Tibial nerve (tissue), 4 donors: ENCODE data around the gene KTI12. TPM values are rescaled to one million over a fixed set of nuclear protein-coding genes. Genes with fewer than 3 reads are reported as not detected.
"Not testable (repeated sequence)": the region's sequence is repeated elsewhere in the genome, so short reads cannot be mapped to it uniquely, and the experiment has no call there.

Experiments
- DNase-seq, 2 donors: peaks; one replicate each; pipeline ENCODE4 v3.0.0-alpha.2; 2019; ENCODE audit warnings: low spot score in 2 of 2
- H3K27ac ChIP-seq, 4 donors: fragments of 200-600 bp; sonication (generic) in 3 of 4; one replicate each; pipeline ENCODE4 v1.5.1; 2017 to 2019; ENCODE audit warnings: mild to moderate bottlenecking in 1 of 4
- H3K27me3 ChIP-seq, 2 donors: fragments of 200-600 bp; sonication (generic) in 1 of 2; one replicate each; pipeline versions ENCODE4 v1.5.1 to v1.6.0; 2017 to 2019
- H3K36me3 ChIP-seq, 3 donors: fragments of 200-600 bp; sonication (generic); one replicate each; pipeline ENCODE4 v1.5.1; 2018 to 2019
- H3K4me1 ChIP-seq, 4 donors: fragments of 200-600 bp; sonication (generic) in 3 of 4; one replicate each; pipeline ENCODE4 v1.5.1; 2017 to 2019
- H3K4me3 ChIP-seq, 4 donors: fragments of 200-600 bp; sonication (generic) in 3 of 4; one replicate each; pipeline ENCODE4 v1.5.1; 2017 to 2019; ENCODE audit warnings: mild to moderate bottlenecking in 1 of 4, moderate library complexity in 1 of 4
- H3K9me3 ChIP-seq, 4 donors: fragments of 200-600 bp; sonication (generic) in 3 of 4; one replicate each; pipeline ENCODE4 v1.5.1; 2017 to 2019
- CTCF ChIP-seq, 5 experiments: fragments of 200-600 bp in 3 of 5; fragments of 450-650 bp in 2 of 5; sonication (generic) in 3 of 5; IDR thresholded peaks; one replicate each; pipeline ENCODE4 v1.5.1; 2016 to 2019; ENCODE audit warnings: antibody characterized with exemption in 5 of 5, mild to moderate bottlenecking in 3 of 5, moderate library complexity in 2 of 5
- EP300 ChIP-seq, 2 donors: sonication (generic); formaldehyde crosslinking; IDR thresholded peaks; one replicate each; pipeline ENCODE4 v1.6.1; 2017; ENCODE audit warnings: antibody characterized with exemption in 2 of 2, mild to moderate bottlenecking in 1 of 2
- POLR2A ChIP-seq, 2 donors: fragments of 450-650 bp; IDR thresholded peaks; one replicate each; pipeline ENCODE4 v1.6.1; 2017; ENCODE audit warnings: antibody characterized with exemption in 2 of 2, mild to moderate bottlenecking in 2 of 2, moderate library complexity in 2 of 2
- WGBS, 2 donors: methylation state at CpG; one replicate each; pipeline ENCODE4 v1.1.5; 2018; 5-methylcytosine and 5-hydroxymethylcytosine counted together
- total RNA-seq, 4 donors: library from RNA; depleted of rRNA; stranded (reverse); fragments of >200 nt; gene quantifications; one replicate each; pipeline ENCODE4 v1.1.0, GENCODE V29; 2016

Gene KTI12
- total RNA-seq, 4 donors from 2014 or later: 9.4 to 21.4 (median 10.7) TPM

GRCh38 chr1:52032124-52032784, 1.4 kb downstream of the KTI12 start:
- Histone ChIP-seq H3K9me3 (no peaks in the 10 kb centered on the region), H3K4me3 (peak overlapping the region; percentile 66 to 95 (median 86)), H3K27me3 (no peaks in the 10 kb centered on the region), H3K4me1 (peaks cover 0 to 39% (median 16%) of the 10 kb centered on the region in 4 donors), H3K27ac (peak overlapping the region in 3 of 4 donors; percentile 84 to 89 (median 88)), H3K36me3 (peaks cover 0 to 22% (median under 1%) of the 10 kb centered on the region in 3 donors)
- WGBS, 2 donors: 66 to 71% methylated on average over 5 of the region's 5 CpGs
- TF ChIP-seq EP300 (IDR thresholded peaks at IDR 0.05): no peak
- no peak for TF ChIP-seq CTCF (IDR thresholded peaks at IDR 0.05)
- no peak for TF ChIP-seq POLR2A (IDR thresholded peaks at IDR 0.05)
- no peak for DNase-seq

- not testable (repeated sequence) for H3K27ac ChIP-seq, H3K27me3 ChIP-seq, H3K9me3 ChIP-seq, H3K4me3 ChIP-seq, DNase-seq
- 85 to 88% methylated on average over 5 of the region's 5 CpGs for WGBS, 2 donors
- H3K4me1 ChIP-seq: peaks cover 0 to 35% (median 16%) of the 10 kb centered on the region in 4 donors
- H3K36me3 ChIP-seq: peaks cover 0 to 37% (median 0%) of the 10 kb centered on the region in 3 donors
These were observed 4.8 kb downstream of the KTI12 start for GRCh38 chr1:52028839-52029238.

- Histone ChIP-seq H3K4me3 (no peak overlapping the region), H3K27ac (no peak overlapping the region), H3K9me3 (no peaks in the 10 kb centered on the region), H3K36me3 (peaks cover 0 to 42% (median 0%) of the 10 kb centered on the region in 3 donors), H3K4me1 (peaks cover 0 to 33% (median 16%) of the 10 kb centered on the region in 4 donors), H3K27me3 (no peaks in the 10 kb centered on the region)
- TF ChIP-seq EP300 (IDR thresholded peaks at IDR 0.05): no peak
- TF ChIP-seq CTCF (IDR thresholded peaks at IDR 0.05): no peak
- TF ChIP-seq POLR2A (IDR thresholded peaks at IDR 0.05): no peak
- no peak for DNase-seq
- 81 to 85% methylated on average over 1 of the region's 1 CpG for WGBS, 2 donors
These were observed 5.3 kb downstream of the KTI12 start for GRCh38 chr1:52028328-52028727.

- 98% methylated on average over 2 of the region's 2 CpGs for WGBS, 2 donors
- peaks cover 0 to 62% (median 6%) of the 10 kb centered on the region in 3 donors for H3K36me3 ChIP-seq
- H3K9me3 ChIP-seq: no peaks in the 10 kb centered on the region
- H3K4me3 ChIP-seq: no peak overlapping the region
- peaks cover 0 to 15% (median under 1%) of the 10 kb centered on the region in 4 donors for H3K4me1 ChIP-seq
- no peak for TF ChIP-seq POLR2A (IDR thresholded peaks at IDR 0.05)
- no peak for TF ChIP-seq EP300 (IDR thresholded peaks at IDR 0.05)
- no peak for TF ChIP-seq CTCF (IDR thresholded peaks at IDR 0.05)
- no peaks in the 10 kb centered on the region for H3K27me3 ChIP-seq
- no peak for DNase-seq
- H3K27ac ChIP-seq: no peak overlapping the region
These were observed 7.3 kb downstream of the KTI12 start for GRCh38 chr1:52026278-52026677.

GRCh38 chr1:52022133-52022532, 11.5 kb downstream of the KTI12 start:
- 63 to 75% methylated on average over 2 of the region's 2 CpGs for WGBS, 2 donors
- DNase-seq: no peak
- H3K9me3 ChIP-seq: no peaks in the 10 kb centered on the region
- no peak overlapping the region for H3K4me3 ChIP-seq
- peaks cover 0 to 74% (median 6%) of the 10 kb centered on the region in 3 donors for H3K36me3 ChIP-seq
- no peaks in the 10 kb centered on the region for H3K27me3 ChIP-seq
- no peaks in the 10 kb centered on the region for H3K4me1 ChIP-seq
- TF ChIP-seq EP300 (IDR thresholded peaks at IDR 0.05): no peak
- TF ChIP-seq POLR2A (IDR thresholded peaks at IDR 0.05): no peak
- no peak for TF ChIP-seq CTCF (IDR thresholded peaks at IDR 0.05)
- no peak overlapping the region for H3K27ac ChIP-seq
